Measurements from ENCODE around the gene WDFY3.
"Not testable (repeated sequence)": the region's sequence is repeated elsewhere in the genome, so short reads cannot be mapped to it uniquely, and the experiment has no call there.

WDFY3 gene

GRCh38 chr4:84862064-84862463, 104.4 kb downstream of the WDFY3 start:
- no peak for DNase-seq (ENCODE audit: low read depth in 2 of 2)

GRCh38 chr4:84857296-84857695, 109.2 kb downstream of the WDFY3 start:
- no peak for DNase-seq (ENCODE audit: low read depth in 2 of 2)

- DNase-seq (ENCODE audit: low read depth in 2 of 2), result no peak
Measured at GRCh38 chr4:84856468-84857049, 109.9 kb downstream of the WDFY3 start.

GRCh38 chr4:84855774-84856173, 110.7 kb downstream of the WDFY3 start:
- DNase-seq (ENCODE audit: low read depth in 2 of 2), result no peak

- DNase-seq (ENCODE audit: low read depth in 2 of 2), result no peak
Measured at GRCh38 chr4:84852081-84852480, 114.4 kb downstream of the WDFY3 start.

GRCh38 chr4:84849051-84849640, 117.3 kb downstream of the WDFY3 start:
- DNase-seq (ENCODE audit: low read depth in 2 of 2), result no peak

GRCh38 chr4:84848432-84848831, 118.1 kb downstream of the WDFY3 start:
- DNase-seq (ENCODE audit: low read depth in 2 of 2), result no peak

- DNase-seq (ENCODE audit: low read depth in 2 of 2), result no peak
Measured at GRCh38 chr4:84847978-84848377, 118.5 kb downstream of the WDFY3 start.

- DNase-seq (ENCODE audit: low read depth in 2 of 2), result no peak
Measured at GRCh38 chr4:84846985-84847384, 119.5 kb downstream of the WDFY3 start.

- no peak for DNase-seq (ENCODE audit: low read depth in 2 of 2)
Measured at GRCh38 chr4:84841435-84841834, 125.1 kb downstream of the WDFY3 start.

GRCh38 chr4:84837751-84838150, 128.7 kb downstream of the WDFY3 start:
- DNase-seq (ENCODE audit: low read depth in 2 of 2), result no peak

- DNase-seq (ENCODE audit: low read depth in 2 of 2), result not testable (repeated sequence)
Measured at GRCh38 chr4:84829633-84830032, 136.9 kb downstream of the WDFY3 start.

GRCh38 chr4:84826681-84827080, 139.8 kb downstream of the WDFY3 start:
- DNase-seq (ENCODE audit: low read depth in 2 of 2), result no peak

GRCh38 chr4:84825701-84826341, 140.7 kb downstream of the WDFY3 start:
- DNase-seq (ENCODE audit: low read depth in 2 of 2), result no peak

GRCh38 chr4:84821064-84821463, 145.4 kb downstream of the WDFY3 start:
- no peak for DNase-seq (ENCODE audit: low read depth in 2 of 2)

- no peak for DNase-seq (ENCODE audit: low read depth in 2 of 2)
Measured at GRCh38 chr4:84814094-84814750, 152.3 kb downstream of the WDFY3 start.

- DNase-seq (ENCODE audit: low read depth in 2 of 2), result no peak
Measured at GRCh38 chr4:84809946-84810345, 156.5 kb downstream of the WDFY3 start.

- DNase-seq (ENCODE audit: low read depth in 2 of 2), result no peak
Measured at GRCh38 chr4:84808332-84808731, 158.2 kb downstream of the WDFY3 start.

GRCh38 chr4:84806541-84806940, 159.9 kb downstream of the WDFY3 start:
- DNase-seq (ENCODE audit: low read depth in 2 of 2), result not testable (repeated sequence)

- no peak for DNase-seq (ENCODE audit: low read depth in 2 of 2)
Measured at GRCh38 chr4:84804136-84804535, 162.4 kb downstream of the WDFY3 start.

- no peak for DNase-seq (ENCODE audit: low read depth in 2 of 2)
Measured at GRCh38 chr4:84803720-84804119, 162.8 kb downstream of the WDFY3 start.

- DNase-seq (ENCODE audit: low read depth in 2 of 2), result no peak
Measured at GRCh38 chr4:84803116-84803515, 163.4 kb downstream of the WDFY3 start.

GRCh38 chr4:84800256-84800655, 166.2 kb downstream of the WDFY3 start:
- DNase-seq (ENCODE audit: low read depth in 2 of 2), result no peak

Measured in stimulated activated CD4-positive, alpha-beta T cell treated with anti-CD3 and anti-CD28 coated beads, Interleukin-12 subunit alpha, Interleukin-12 subunit beta, amount 100 ng/mL, for 24 hours (primary cell).